ENCODE results near the gene SMIM17.

DNA sequence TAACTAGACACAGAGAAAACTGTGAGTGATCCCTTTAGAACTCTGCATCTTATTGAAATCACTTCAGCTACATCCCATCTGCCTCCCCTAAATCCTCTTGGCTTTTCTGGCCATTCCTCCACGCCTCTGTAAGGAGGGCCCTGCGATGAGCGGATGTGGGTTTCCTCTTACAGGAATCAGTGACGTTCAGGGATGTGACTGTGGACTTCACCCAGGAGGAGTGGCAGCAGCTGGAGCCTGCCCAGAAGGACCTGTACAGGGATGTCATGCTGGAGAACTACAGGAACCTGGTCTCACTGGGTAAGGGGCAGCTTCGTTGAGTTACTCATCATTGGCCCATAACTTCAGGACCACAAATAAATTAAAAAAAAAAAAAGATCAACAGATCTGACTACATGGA is 29.3 kb upstream of the SMIM17 start:
- TF ChIP-seq, protein P1, sequence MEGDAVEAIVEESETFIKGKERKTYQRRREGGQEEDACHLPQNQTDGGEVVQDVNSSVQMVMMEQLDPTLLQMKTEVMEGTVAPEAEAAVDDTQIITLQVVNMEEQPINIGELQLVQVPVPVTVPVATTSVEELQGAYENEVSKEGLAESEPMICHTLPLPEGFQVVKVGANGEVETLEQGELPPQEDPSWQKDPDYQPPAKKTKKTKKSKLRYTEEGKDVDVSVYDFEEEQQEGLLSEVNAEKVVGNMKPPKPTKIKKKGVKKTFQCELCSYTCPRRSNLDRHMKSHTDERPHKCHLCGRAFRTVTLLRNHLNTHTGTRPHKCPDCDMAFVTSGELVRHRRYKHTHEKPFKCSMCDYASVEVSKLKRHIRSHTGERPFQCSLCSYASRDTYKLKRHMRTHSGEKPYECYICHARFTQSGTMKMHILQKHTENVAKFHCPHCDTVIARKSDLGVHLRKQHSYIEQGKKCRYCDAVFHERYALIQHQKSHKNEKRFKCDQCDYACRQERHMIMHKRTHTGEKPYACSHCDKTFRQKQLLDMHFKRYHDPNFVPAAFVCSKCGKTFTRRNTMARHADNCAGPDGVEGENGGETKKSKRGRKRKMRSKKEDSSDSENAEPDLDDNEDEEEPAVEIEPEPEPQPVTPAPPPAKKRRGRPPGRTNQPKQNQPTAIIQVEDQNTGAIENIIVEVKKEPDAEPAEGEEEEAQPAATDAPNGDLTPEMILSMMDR (conservative IDR thresholded peaks at IDR 0.05; ENCODE audit: low read depth in 2 of 2), result no peak
- no peak for TF ChIP-seq EZH2 (IDR thresholded peaks at IDR 0.05; ENCODE audit: low read depth, unreplicated experiment)
- no peak for TF ChIP-seq NANOG (IDR thresholded peaks at IDR 0.05; ENCODE audit: borderline replicate concordance)
- TF ChIP-seq EZH2phosphoT487 (IDR thresholded peaks at IDR 0.05; ENCODE audit: unreplicated experiment), result no peak
- TF ChIP-seq POLR2AphosphoS5 (IDR thresholded peaks at IDR 0.05; ENCODE audit: low read depth), result no peak
- TF ChIP-seq, protein P2, sequence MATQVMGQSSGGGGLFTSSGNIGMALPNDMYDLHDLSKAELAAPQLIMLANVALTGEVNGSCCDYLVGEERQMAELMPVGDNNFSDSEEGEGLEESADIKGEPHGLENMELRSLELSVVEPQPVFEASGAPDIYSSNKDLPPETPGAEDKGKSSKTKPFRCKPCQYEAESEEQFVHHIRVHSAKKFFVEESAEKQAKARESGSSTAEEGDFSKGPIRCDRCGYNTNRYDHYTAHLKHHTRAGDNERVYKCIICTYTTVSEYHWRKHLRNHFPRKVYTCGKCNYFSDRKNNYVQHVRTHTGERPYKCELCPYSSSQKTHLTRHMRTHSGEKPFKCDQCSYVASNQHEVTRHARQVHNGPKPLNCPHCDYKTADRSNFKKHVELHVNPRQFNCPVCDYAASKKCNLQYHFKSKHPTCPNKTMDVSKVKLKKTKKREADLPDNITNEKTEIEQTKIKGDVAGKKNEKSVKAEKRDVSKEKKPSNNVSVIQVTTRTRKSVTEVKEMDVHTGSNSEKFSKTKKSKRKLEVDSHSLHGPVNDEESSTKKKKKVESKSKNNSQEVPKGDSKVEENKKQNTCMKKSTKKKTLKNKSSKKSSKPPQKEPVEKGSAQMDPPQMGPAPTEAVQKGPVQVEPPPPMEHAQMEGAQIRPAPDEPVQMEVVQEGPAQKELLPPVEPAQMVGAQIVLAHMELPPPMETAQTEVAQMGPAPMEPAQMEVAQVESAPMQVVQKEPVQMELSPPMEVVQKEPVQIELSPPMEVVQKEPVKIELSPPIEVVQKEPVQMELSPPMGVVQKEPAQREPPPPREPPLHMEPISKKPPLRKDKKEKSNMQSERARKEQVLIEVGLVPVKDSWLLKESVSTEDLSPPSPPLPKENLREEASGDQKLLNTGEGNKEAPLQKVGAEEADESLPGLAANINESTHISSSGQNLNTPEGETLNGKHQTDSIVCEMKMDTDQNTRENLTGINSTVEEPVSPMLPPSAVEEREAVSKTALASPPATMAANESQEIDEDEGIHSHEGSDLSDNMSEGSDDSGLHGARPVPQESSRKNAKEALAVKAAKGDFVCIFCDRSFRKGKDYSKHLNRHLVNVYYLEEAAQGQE (IDR thresholded peaks at IDR 0.05; ENCODE audit: unreplicated experiment), result no peak
- TF ChIP-seq STAT1 (IDR thresholded peaks at IDR 0.05; ENCODE audit: unreplicated experiment), result no peak
- no peak for TF ChIP-seq JUNB (IDR thresholded peaks at IDR 0.05; ENCODE audit: unreplicated experiment)
- TF ChIP-seq CREB1 (CRISPR knock-in tag; IDR thresholded peaks at IDR 0.05; ENCODE audit: low read depth), result no peak

Data from GM23338 (cell line).